GM19240 (cell line): ENCODE results near the gene FZD10.

Source experiments
- DNase-seq: peaks from one replicate; pipeline ENCODE4 v3.0.0; 2011; ENCODE audit warnings: low spot score; ENCODE audit not compliant: insufficient read length

FZD10 gene

GRCh38 chr12:130179191-130179590, 16.9 kb downstream of the FZD10 start:
- no peak for DNase-seq

- DNase-seq: no peak
Measured at GRCh38 chr12:130179621-130180020, 17.4 kb downstream of the FZD10 start.

GRCh38 chr12:130181211-130181610, 18.9 kb downstream of the FZD10 start:
- no peak for DNase-seq

GRCh38 chr12:130183585-130184370, 21.5 kb downstream of the FZD10 start:
- no peak for DNase-seq

GRCh38 chr12:130184404-130185090, 22.3 kb downstream of the FZD10 start:
- DNase-seq: no peak

- no peak for DNase-seq
Measured at GRCh38 chr12:130185455-130186391, 23.5 kb downstream of the FZD10 start.

- no peak for DNase-seq
Measured at GRCh38 chr12:130186651-130187268, 24.5 kb downstream of the FZD10 start.

- DNase-seq: no peak
Measured at GRCh38 chr12:130192642-130193345, 30.5 kb downstream of the FZD10 start.

GRCh38 chr12:130194154-130194553, 31.9 kb downstream of the FZD10 start:
- no peak for DNase-seq

GRCh38 chr12:130195369-130195768, 33.1 kb downstream of the FZD10 start:
- DNase-seq: no peak

GRCh38 chr12:130195776-130196175, 33.5 kb downstream of the FZD10 start:
- no peak for DNase-seq

GRCh38 chr12:130196827-130197226, 34.6 kb downstream of the FZD10 start:
- DNase-seq: no peak

GRCh38 chr12:130198026-130198662, 35.9 kb downstream of the FZD10 start:
- no peak for DNase-seq

- DNase-seq: no peak
Measured at GRCh38 chr12:130198663-130199060, 36.4 kb downstream of the FZD10 start.

- DNase-seq: no peak
Measured at GRCh38 chr12:130199581-130200390, 37.5 kb downstream of the FZD10 start.

GRCh38 chr12:130200445-130200844, 38.2 kb downstream of the FZD10 start:
- DNase-seq: no peak

GRCh38 chr12:130201037-130201436, 38.8 kb downstream of the FZD10 start:
- DNase-seq: no peak

- DNase-seq: no peak
Measured at GRCh38 chr12:130202201-130202600, 39.9 kb downstream of the FZD10 start.

- DNase-seq: no peak
Measured at GRCh38 chr12:130203151-130203550, 40.9 kb downstream of the FZD10 start.
